ENCODE data around the gene EEF2. TPM values are rescaled to one million over a fixed set of nuclear protein-coding genes. Genes with fewer than 3 reads are reported as not detected.
"Not testable (repeated sequence)": the region's sequence is repeated elsewhere in the genome, so short reads cannot be mapped to it uniquely, and the experiment has no call there.

EEF2 gene
- total RNA-seq, 1 donor from 2014 or later, result 3,492 TPM

GRCh38 chr19:4007021-4007835 lies 22.0 kb upstream of the EEF2 start, which contains the start of gene PIAS4:
Gene PIAS4, plus strand, starts transcription at chr19:4007736. Its CDS starts 25 bp downstream, at chr19:4007761.
- Histone ChIP-seq H3K4me3 (ENCODE audit: low read depth, low read length) (peak within 1 kb of the TSS; percentile 88), H3K36me3 (ENCODE audit: control insufficient read depth, insufficient read depth, low read length) (no peaks in the 10 kb centered on the region), H3K27me3 (ENCODE audit: control insufficient read depth, insufficient read depth, low read length) (no peaks in the 10 kb centered on the region)
- DNase-seq (ENCODE audit: low read depth), result peak; percentile 62
- no peak for TF ChIP-seq CTCF (IDR thresholded peaks at IDR 0.05; ENCODE audit: insufficient read depth, low read length, poor library complexity, severe bottlenecking)

GRCh38 chr19:4005436-4005835 lies 20.2 kb upstream of the EEF2 start:
- not testable (repeated sequence) for H3K36me3 ChIP-seq (ENCODE audit: control insufficient read depth, insufficient read depth, low read length); DNase-seq (ENCODE audit: low read depth); H3K27me3 ChIP-seq (ENCODE audit: control insufficient read depth, insufficient read depth, low read length); H3K4me3 ChIP-seq (ENCODE audit: low read depth, low read length)

- not testable (repeated sequence) for DNase-seq (ENCODE audit: low read depth); H3K27me3 ChIP-seq (ENCODE audit: control insufficient read depth, insufficient read depth, low read length); H3K36me3 ChIP-seq (ENCODE audit: control insufficient read depth, insufficient read depth, low read length); H3K4me3 ChIP-seq (ENCODE audit: low read depth, low read length)
Observed at GRCh38 chr19:4000798-4001197, 15.5 kb upstream of the EEF2 start.

GRCh38 chr19:3998667-3999412 lies 13.6 kb upstream of the EEF2 start:
- H3K27me3 ChIP-seq (ENCODE audit: control insufficient read depth, insufficient read depth, low read length); DNase-seq (ENCODE audit: low read depth); H3K4me3 ChIP-seq (ENCODE audit: low read depth, low read length); H3K36me3 ChIP-seq (ENCODE audit: control insufficient read depth, insufficient read depth, low read length): not testable (repeated sequence)

- TF ChIP-seq CTCF (IDR thresholded peaks at IDR 0.05; ENCODE audit: insufficient read depth, low read length, poor library complexity, severe bottlenecking), result no peak
- no peak for DNase-seq (ENCODE audit: low read depth)
- no peaks in the 10 kb centered on the region for H3K36me3 ChIP-seq (ENCODE audit: control insufficient read depth, insufficient read depth, low read length)
- H3K27me3 ChIP-seq (ENCODE audit: control insufficient read depth, insufficient read depth, low read length), result no peaks in the 10 kb centered on the region
- H3K4me3 ChIP-seq (ENCODE audit: low read depth, low read length), result no peak overlapping the region
Observed at GRCh38 chr19:3995607-3996006, 10.3 kb upstream of the EEF2 start.

- H3K36me3 ChIP-seq (ENCODE audit: control insufficient read depth, insufficient read depth, low read length), result no peaks in the 10 kb centered on the region
- DNase-seq (ENCODE audit: low read depth), result no peak
- no peak overlapping the region for H3K4me3 ChIP-seq (ENCODE audit: low read depth, low read length)
- no peak for TF ChIP-seq CTCF (IDR thresholded peaks at IDR 0.05; ENCODE audit: insufficient read depth, low read length, poor library complexity, severe bottlenecking)
- no peaks in the 10 kb centered on the region for H3K27me3 ChIP-seq (ENCODE audit: control insufficient read depth, insufficient read depth, low read length)
Observed at GRCh38 chr19:3990815-3991117, 5.5 kb upstream of the EEF2 start.

GRCh38 chr19:3987619-3988371 lies 2.5 kb upstream of the EEF2 start:
- no peaks in the 10 kb centered on the region for H3K27me3 ChIP-seq (ENCODE audit: control insufficient read depth, insufficient read depth, low read length)
- DNase-seq (ENCODE audit: low read depth), result peak; percentile 32
- peak overlapping the region; percentile 0 for H3K4me3 ChIP-seq (ENCODE audit: low read depth, low read length)
- peak; percentile 95 for TF ChIP-seq CTCF (IDR thresholded peaks at IDR 0.05; ENCODE audit: insufficient read depth, low read length, poor library complexity, severe bottlenecking)
- peaks cover 8% of the 10 kb centered on the region for H3K36me3 ChIP-seq (ENCODE audit: control insufficient read depth, insufficient read depth, low read length)
